PC-3 (cell line): ENCODE measurements around the gene DZIP1.

ENCODE experiments used
- CTCF ChIP-seq: fragments of 300-600 bp; sonication (generic); conservative IDR thresholded peaks from 2 replicates; pipeline ENCODE4 v1.5.1; 2017; ENCODE audit warnings: antibody characterized with exemption, low read depth, mild to moderate bottlenecking, low read length
- EZH2 ChIP-seq: fragments of 300-600 bp; sonication (generic); IDR thresholded peaks from one replicate; pipeline ENCODE4 v1.6.1; 2017; ENCODE audit warnings: antibody characterized with exemption, mild to moderate bottlenecking, low read length; ENCODE audit not compliant: unreplicated experiment

- TF ChIP-seq CTCF (no peak), EZH2 (no peak)
Observed at GRCh38 chr13:95643571-95643935, 953 bp downstream of the DZIP1 start.
